Measurements from ENCODE around the gene UBE2J2. TPM values are rescaled to one million over a fixed set of nuclear protein-coding genes. Genes with fewer than 3 reads are reported as not detected.

The UBE2J2 gene
- total RNA-seq, 1 experiment from 2014 or later: 83.4 TPM

- Histone ChIP-seq H4K8ac (replicated peaks; ENCODE audit: insufficient read length, low read depth, low read length) (no peak overlapping the region), H2BK20ac (ENCODE audit: low read depth, low read length, poor library complexity, severe bottlenecking) (no peak overlapping the region), H3K4me2 (ENCODE audit: insufficient read depth, insufficient read length, low read length) (no peak overlapping the region), H3K23ac (ENCODE audit: insufficient read length, low read depth, low read length) (no peak overlapping the region), H3K27me3 (ENCODE audit: insufficient read depth, low read length) (no peaks in the 10 kb centered on the region), H4K20me1 (ENCODE audit: control insufficient read depth, insufficient read depth, insufficient read length) (no peaks in the 10 kb centered on the region), H3T11ph (ENCODE audit: low read length) (no peak overlapping the region), H3K9ac (ENCODE audit: extremely low read depth, insufficient read length, low read length) (no peak overlapping the region), H2BK12ac (ENCODE audit: insufficient read length, low read depth, low read length) (no peak overlapping the region), H2BK120ac (ENCODE audit: low read depth, low read length, poor library complexity, severe bottlenecking) (no peak overlapping the region), H3K56ac (ENCODE audit: insufficient read length, low read depth, low read length) (no peak overlapping the region), H3K18ac (ENCODE audit: insufficient read length, low read depth, low read length) (no peak overlapping the region), H4K5ac (ENCODE audit: insufficient read length, low read depth, low read length) (no peak overlapping the region), H2AK5ac (ENCODE audit: insufficient read length, low read length) (no peak overlapping the region), H4K91ac (ENCODE audit: insufficient read length, low read depth, low read length) (no peak overlapping the region), H3K27ac (ENCODE audit: insufficient read length, low read depth, low read length) (no peak overlapping the region), H3K79me1 (ENCODE audit: insufficient read depth, low read depth, low read length, poor library complexity, severe bottlenecking) (peaks cover 2% of the 10 kb centered on the region), H2BK5ac (ENCODE audit: insufficient read length, low read length) (no peak overlapping the region), H3K23me2 (ENCODE audit: insufficient read length, low read depth, low read length, poor library complexity, severe bottlenecking) (peaks cover 6% of the 10 kb centered on the region), H3K14ac (ENCODE audit: insufficient read depth, low read length) (no peak overlapping the region), H3K4ac (ENCODE audit: low read depth, low read length) (no peak overlapping the region), H2AFZ (ENCODE audit: low read length) (no peak overlapping the region), H3K4me1 (ENCODE audit: insufficient read depth, low read length) (no peaks in the 10 kb centered on the region), H2BK15ac (ENCODE audit: low read depth, low read length) (no peak overlapping the region), H3K9me3 (ENCODE audit: control insufficient read depth, low read depth, low read length) (no peaks in the 10 kb centered on the region), H3K79me2 (ENCODE audit: insufficient read depth, low read length) (peaks cover 2% of the 10 kb centered on the region; the same call in 1 of the 2 replicates)
- Mint-ChIP-seq H3K27ac (no peak overlapping the region), H3K4me3 (peak overlapping the region; percentile 51 to 70), H3K9me3 (peaks cover 0 to 4% of the 10 kb centered on the region in 2 experiments; a peak in 1 of 5 replicates), H3K36me3 (ENCODE audit: insufficient read depth in 1 of 3, low read depth in 3 of 3) (peaks cover 17 to 30% (median 30%) of the 10 kb centered on the region in 3 experiments), H3K27me3 (ENCODE audit: low read depth) (no peaks in the 10 kb centered on the region), H3K4me1 (peaks cover 15 to 25% of the 10 kb centered on the region in 2 experiments)
- no peak for TF ChIP-seq CTCF (conservative IDR thresholded peaks at IDR 0.05)
- WGBS (ENCODE audit: extremely low coverage, insufficient read length, low lambda C conversion rate): no CpG with 5 or more reads among the region's 15 CpGs
- no peak for DNase-seq
Measured at GRCh38 chr1:1233567-1233892, 40.1 kb downstream of the UBE2J2 start.

Data from H9 (cell line).